Ovary (tissue), 3 donors: ENCODE data around the gene EFCAB3.

Experiments
- EP300 ChIP-seq: sonication (generic); formaldehyde crosslinking; IDR thresholded peaks from one replicate; pipeline ENCODE4 v1.6.1; 2017; ENCODE audit warnings: antibody characterized with exemption
- POLR2A ChIP-seq: fragments of 450-650 bp; IDR thresholded peaks from one replicate; pipeline ENCODE4 v1.6.1; 2017; ENCODE audit warnings: antibody characterized with exemption, mild to moderate bottlenecking, moderate library complexity
- TF ChIP-seq, protein P1 (sequence below), 3 donors: fragments of 450-650 bp in 2 of 3; fragments of 200-600 bp in 1 of 3; IDR thresholded peaks; one replicate each; pipeline versions ENCODE4 v1.5.1 to v1.8.0; 2016 to 2022; ENCODE audit warnings: antibody characterized with exemption in 3 of 3, mild to moderate bottlenecking in 1 of 3
- donor health status: DM: no; HTN: no; CAD: no.

DNA sequence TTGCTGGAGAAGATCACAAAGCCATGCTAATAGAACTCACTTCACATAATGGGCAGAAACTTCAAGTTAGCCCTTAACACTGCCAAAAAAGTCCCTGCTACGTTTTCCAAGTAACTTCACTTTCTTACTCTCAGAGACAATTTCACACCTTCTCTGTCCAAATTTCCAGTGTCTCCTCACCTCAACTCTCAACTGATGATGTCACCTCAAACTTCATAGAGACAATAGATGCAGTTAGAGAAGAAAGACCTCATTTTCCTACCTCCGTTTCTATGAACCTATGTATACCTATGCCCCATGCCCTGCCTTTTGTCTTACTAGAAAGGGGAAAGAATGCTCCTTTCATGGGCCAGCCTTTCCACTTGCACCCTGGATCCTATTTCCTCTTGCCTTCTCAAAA lies 14.2 kb upstream of the EFCAB3 start:
- TF ChIP-seq, protein P1, sequence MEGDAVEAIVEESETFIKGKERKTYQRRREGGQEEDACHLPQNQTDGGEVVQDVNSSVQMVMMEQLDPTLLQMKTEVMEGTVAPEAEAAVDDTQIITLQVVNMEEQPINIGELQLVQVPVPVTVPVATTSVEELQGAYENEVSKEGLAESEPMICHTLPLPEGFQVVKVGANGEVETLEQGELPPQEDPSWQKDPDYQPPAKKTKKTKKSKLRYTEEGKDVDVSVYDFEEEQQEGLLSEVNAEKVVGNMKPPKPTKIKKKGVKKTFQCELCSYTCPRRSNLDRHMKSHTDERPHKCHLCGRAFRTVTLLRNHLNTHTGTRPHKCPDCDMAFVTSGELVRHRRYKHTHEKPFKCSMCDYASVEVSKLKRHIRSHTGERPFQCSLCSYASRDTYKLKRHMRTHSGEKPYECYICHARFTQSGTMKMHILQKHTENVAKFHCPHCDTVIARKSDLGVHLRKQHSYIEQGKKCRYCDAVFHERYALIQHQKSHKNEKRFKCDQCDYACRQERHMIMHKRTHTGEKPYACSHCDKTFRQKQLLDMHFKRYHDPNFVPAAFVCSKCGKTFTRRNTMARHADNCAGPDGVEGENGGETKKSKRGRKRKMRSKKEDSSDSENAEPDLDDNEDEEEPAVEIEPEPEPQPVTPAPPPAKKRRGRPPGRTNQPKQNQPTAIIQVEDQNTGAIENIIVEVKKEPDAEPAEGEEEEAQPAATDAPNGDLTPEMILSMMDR (IDR thresholded peaks at IDR 0.05): no peak
- no peak for TF ChIP-seq POLR2A
- TF ChIP-seq EP300: no peak
